Right renal cortex interstitium (tissue), 3 donors: ENCODE data around the gene FAM168A. TPM values are rescaled to one million over a fixed set of nuclear protein-coding genes. Genes with fewer than 3 reads are reported as not detected.
"Not testable (repeated sequence)": the region's sequence is repeated elsewhere in the genome, so short reads cannot be mapped to it uniquely, and the experiment has no call there.

ENCODE experiments used
- DNase-seq, 3 donors: peaks; one replicate each; pipeline ENCODE4 v3.0.0-alpha.2; 2013; ENCODE audit warnings: low read depth in 3 of 3, low spot score in 2 of 3
- polyA plus RNA-seq, 3 donors: library from polyadenylated mRNA; unstranded; fragments of 120-200 nt; gene quantifications; one replicate each; pipeline ENCODE4 v1.2.1, GENCODE V29; 2013; ENCODE audit not compliant: insufficient read length in 3 of 3

The FAM168A gene
- polyA plus RNA-seq, 3 donors, result 40.3 to 43.6 (median 40.4) TPM

GRCh38 chr11:73475549-73476095 is 122.3 kb downstream of the FAM168A start:
- no peak for DNase-seq

- DNase-seq, result no peak
These were observed 124.7 kb downstream of the FAM168A start for GRCh38 chr11:73473252-73473651.

- DNase-seq, result not testable (repeated sequence)
These were observed 127.8 kb downstream of the FAM168A start for GRCh38 chr11:73470036-73470612.

GRCh38 chr11:73469401-73469800 is 128.5 kb downstream of the FAM168A start:
- no peak for DNase-seq

GRCh38 chr11:73468590-73469161 is 129.2 kb downstream of the FAM168A start:
- no peak for DNase-seq

- no peak for DNase-seq
These were observed 130.4 kb downstream of the FAM168A start for GRCh38 chr11:73467505-73467904.

GRCh38 chr11:73466643-73467042 is 131.3 kb downstream of the FAM168A start:
- DNase-seq, result no peak

GRCh38 chr11:73465871-73466270 is 132.0 kb downstream of the FAM168A start:
- DNase-seq, result no peak

GRCh38 chr11:73465023-73465675 is 132.8 kb downstream of the FAM168A start:
- DNase-seq, result no peak

- no peak for DNase-seq
These were observed 133.6 kb downstream of the FAM168A start for GRCh38 chr11:73464347-73464746.

GRCh38 chr11:73463359-73463758 is 134.6 kb downstream of the FAM168A start:
- no peak for DNase-seq

GRCh38 chr11:73461964-73462363 is 135.9 kb downstream of the FAM168A start:
- no peak for DNase-seq

GRCh38 chr11:73461335-73461840 is 136.5 kb downstream of the FAM168A start:
- no peak for DNase-seq

- no peak for DNase-seq
These were observed 139.7 kb downstream of the FAM168A start for GRCh38 chr11:73458201-73458600.

GRCh38 chr11:73454987-73455386 is 142.9 kb downstream of the FAM168A start:
- DNase-seq, result no peak

GRCh38 chr11:73453562-73453961 is 144.3 kb downstream of the FAM168A start:
- no peak for DNase-seq

- no peak for DNase-seq
These were observed 145.2 kb downstream of the FAM168A start for GRCh38 chr11:73452726-73453125.

GRCh38 chr11:73451896-73452295 is 146.0 kb downstream of the FAM168A start:
- no peak for DNase-seq

- DNase-seq, result no peak
These were observed 151.1 kb downstream of the FAM168A start for GRCh38 chr11:73446766-73447165.

- no peak for DNase-seq
These were observed 151.9 kb downstream of the FAM168A start for GRCh38 chr11:73445980-73446379.

GRCh38 chr11:73439002-73439843 is 158.7 kb downstream of the FAM168A start:
- DNase-seq, result no peak
